Inflammatory macrophage (primary cell): Measurements from ENCODE around the gene TRAPPC2L.
"Not testable (repeated sequence)": the region's sequence is repeated elsewhere in the genome, so short reads cannot be mapped to it uniquely, and the experiment has no call there.

Experiments used
- DNase-seq, 2 donors: peaks; one replicate each; pipeline ENCODE4 v3.0.0-alpha.2; 2020 to 2022

TRAPPC2L gene

GRCh38 chr16:88819126-88819525 is 37.8 kb upstream of the TRAPPC2L start:
- no peak for DNase-seq

GRCh38 chr16:88820385-88821025 is 36.4 kb upstream of the TRAPPC2L start:
- DNase-seq = no peak

GRCh38 chr16:88821168-88821850 is 35.6 kb upstream of the TRAPPC2L start:
- no peak for DNase-seq

GRCh38 chr16:88822281-88823040 is 34.5 kb upstream of the TRAPPC2L start:
- DNase-seq = no peak

GRCh38 chr16:88823646-88824045 is 33.3 kb upstream of the TRAPPC2L start:
- not testable (repeated sequence) for DNase-seq

GRCh38 chr16:88824256-88825077 is 32.5 kb upstream of the TRAPPC2L start:
- DNase-seq = no peak

- no peak for DNase-seq
These were observed 31.8 kb upstream of the TRAPPC2L start for GRCh38 chr16:88825146-88825545.

- DNase-seq = no peak
These were observed 30.7 kb upstream of the TRAPPC2L start for GRCh38 chr16:88826070-88826840.

GRCh38 chr16:88827727-88828126 is 29.2 kb upstream of the TRAPPC2L start:
- no peak for DNase-seq

GRCh38 chr16:88828711-88829110 is 28.2 kb upstream of the TRAPPC2L start:
- DNase-seq = no peak

- DNase-seq = no peak
These were observed 26.7 kb upstream of the TRAPPC2L start for GRCh38 chr16:88830258-88830657.

GRCh38 chr16:88830783-88831182 is 26.1 kb upstream of the TRAPPC2L start:
- no peak for DNase-seq

GRCh38 chr16:88831838-88832237 is 25.1 kb upstream of the TRAPPC2L start:
- no peak for DNase-seq

- no peak for DNase-seq
These were observed 23.8 kb upstream of the TRAPPC2L start for GRCh38 chr16:88833086-88833485.

- no peak for DNase-seq
These were observed 22.3 kb upstream of the TRAPPC2L start for GRCh38 chr16:88834670-88835069.

GRCh38 chr16:88835383-88835782 is 21.5 kb upstream of the TRAPPC2L start:
- no peak for DNase-seq

- no peak for DNase-seq
These were observed 21.1 kb upstream of the TRAPPC2L start for GRCh38 chr16:88835818-88836217.

GRCh38 chr16:88836791-88837190 is 20.1 kb upstream of the TRAPPC2L start:
- no peak for DNase-seq

GRCh38 chr16:88837806-88838205 is 19.1 kb upstream of the TRAPPC2L start:
- no peak for DNase-seq

- DNase-seq = no peak
These were observed 18.4 kb upstream of the TRAPPC2L start for GRCh38 chr16:88838566-88838965.

- DNase-seq = no peak
These were observed 17.8 kb upstream of the TRAPPC2L start for GRCh38 chr16:88839026-88839529.
